SK-N-MC (cell line): ENCODE measurements around the gene SOCS7.

Experiments
- FOXP2 ChIP-seq: optimal IDR thresholded peaks from 2 replicates; pipeline ENCODE3; 2011; ENCODE audit warnings: mild to moderate bottlenecking, moderate library complexity; ENCODE audit not compliant: insufficient read depth; ENCODE audit errors: extremely low read length, control extremely low read depth
- POLR2AphosphoS5 ChIP-seq: IDR thresholded peaks from 2 replicates; pipeline ENCODE4 v1.6.1; 2012; ENCODE audit warnings: mild to moderate bottlenecking, low read depth, low read length, borderline replicate concordance

- TF ChIP-seq FOXP2, result no peak
- TF ChIP-seq POLR2AphosphoS5, result no peak
These were observed 51.3 kb downstream of the SOCS7 start for GRCh38 chr17:38402897-38403296.
